ELR (cell line): ENCODE results near the gene NEK5.
A peak's percentile ranks its signal among the peaks of the same experiment; 100 is the strongest.
"Not testable (repeated sequence)": the region's sequence is repeated elsewhere in the genome, so short reads cannot be mapped to it uniquely, and the experiment has no call there.

ENCODE experiments used
- DNase-seq: peaks from one replicate; pipeline ENCODE4 v3.0.0-alpha.2; 2015; ENCODE audit warnings: low read depth

NEK5 gene

GRCh38 chr13:52128714-52129700, at the start of gene NEK5:
TSS of gene NEK5 (minus strand) at chr13:52129073. CDS start at chr13:52127482, 1,591 bp downstream.
- DNase-seq = peak; percentile 68

GRCh38 chr13:52177276-52177675, 48.4 kb upstream of the NEK5 start:
- DNase-seq = no peak

DNA sequence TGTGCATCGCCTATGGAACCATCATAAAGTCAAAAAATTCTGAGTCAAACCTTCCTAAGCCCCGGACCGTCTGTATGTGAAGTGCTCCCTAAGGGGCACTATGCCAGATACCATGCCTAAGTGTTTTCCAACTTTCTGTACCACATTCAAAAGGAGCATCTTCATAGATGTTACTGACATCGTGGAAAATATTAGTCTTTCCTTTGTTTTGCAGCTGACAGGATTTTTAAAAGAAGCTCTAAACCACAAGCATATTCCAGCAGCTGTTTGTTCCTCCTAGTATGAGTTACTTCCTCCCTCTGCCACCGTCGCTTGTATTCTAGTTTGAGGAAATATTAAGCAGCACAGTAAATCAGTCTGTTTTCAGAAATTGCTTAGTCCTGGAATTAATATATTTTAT, 45.1 kb upstream of the NEK5 start:
- not testable (repeated sequence) for DNase-seq

DNA sequence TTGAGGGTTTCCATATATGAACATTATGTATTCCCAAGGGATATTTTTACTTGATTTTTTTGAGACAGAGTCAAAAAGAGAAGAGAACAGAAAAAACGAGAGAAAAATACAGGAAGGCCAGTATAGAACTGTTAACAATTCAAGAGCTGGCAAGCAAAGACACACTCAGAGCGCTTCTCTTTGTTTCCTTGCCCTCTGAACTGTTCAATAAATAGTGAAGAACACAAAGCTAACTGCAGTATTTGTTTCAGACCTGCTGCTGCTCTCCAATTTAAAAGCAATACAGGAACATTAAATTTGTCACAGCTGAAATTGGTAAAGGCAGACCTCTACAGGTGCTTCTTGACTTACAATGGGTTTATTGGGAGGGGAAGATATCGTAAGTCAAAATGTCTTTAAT, 44.5 kb upstream of the NEK5 start:
- DNase-seq = no peak

DNA sequence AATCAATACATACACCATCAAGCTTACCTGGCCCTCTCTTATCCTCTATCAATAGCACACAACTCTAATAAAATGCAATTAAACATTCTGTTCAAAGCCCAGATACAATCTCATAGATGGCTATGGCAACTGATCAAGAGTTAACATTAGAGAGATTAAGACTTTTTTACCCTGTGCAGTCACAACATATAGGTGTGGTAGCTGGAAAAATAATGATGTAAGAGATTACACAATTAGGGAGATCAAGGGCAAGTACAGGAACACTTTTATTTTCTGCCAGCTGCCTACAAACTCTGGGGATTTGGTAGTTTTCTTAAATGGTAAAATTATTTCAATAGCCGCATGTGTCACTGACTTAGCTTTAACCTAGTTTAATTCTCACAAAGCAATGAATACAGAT, 42.8 kb upstream of the NEK5 start:
- not testable (repeated sequence) for DNase-seq

DNA sequence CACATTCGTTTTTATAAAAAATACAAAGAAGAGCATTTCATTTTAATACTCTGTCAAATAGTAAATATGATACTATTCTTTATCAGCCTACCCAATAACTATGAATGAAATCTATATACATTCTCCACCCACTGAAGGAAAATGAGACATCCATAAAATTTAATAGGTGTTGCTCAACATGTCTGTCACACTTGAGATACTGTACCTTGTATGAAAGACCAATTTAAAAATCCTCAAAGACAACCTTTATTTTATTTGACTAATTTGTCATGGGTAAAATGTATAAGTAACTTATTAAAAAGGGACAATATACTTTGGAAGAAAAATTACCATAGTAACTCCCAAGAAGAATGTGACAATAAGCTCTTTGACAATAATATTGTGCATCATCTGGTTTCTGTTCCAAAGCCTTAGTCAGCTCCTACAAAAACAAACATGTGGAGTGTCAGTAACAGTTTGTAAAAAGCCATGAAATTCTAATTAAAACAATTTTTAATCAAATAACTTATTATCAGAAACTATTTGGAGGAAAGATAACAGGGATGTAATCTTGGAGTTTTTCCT, 42.0 kb upstream of the NEK5 start:
- DNase-seq = not testable (repeated sequence)

DNA sequence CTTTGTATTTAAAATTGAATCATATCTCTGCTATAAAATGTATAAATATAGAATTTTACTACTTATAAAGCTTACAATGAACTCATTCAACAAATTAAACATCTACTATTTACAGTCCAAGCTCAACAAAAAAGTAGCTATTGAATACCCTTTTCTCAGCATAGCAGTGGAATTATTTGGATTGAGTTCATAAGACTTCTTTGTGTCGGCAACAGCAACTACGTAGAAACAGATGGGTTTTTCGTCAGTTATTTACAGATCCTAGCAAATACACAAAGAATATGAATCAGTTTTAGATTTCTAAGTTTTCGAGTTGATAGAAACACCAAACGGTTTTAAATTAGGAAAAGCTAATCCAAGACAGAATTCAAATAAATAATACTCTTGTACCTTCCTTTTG, 41.0 kb upstream of the NEK5 start:
- no peak for DNase-seq

DNA sequence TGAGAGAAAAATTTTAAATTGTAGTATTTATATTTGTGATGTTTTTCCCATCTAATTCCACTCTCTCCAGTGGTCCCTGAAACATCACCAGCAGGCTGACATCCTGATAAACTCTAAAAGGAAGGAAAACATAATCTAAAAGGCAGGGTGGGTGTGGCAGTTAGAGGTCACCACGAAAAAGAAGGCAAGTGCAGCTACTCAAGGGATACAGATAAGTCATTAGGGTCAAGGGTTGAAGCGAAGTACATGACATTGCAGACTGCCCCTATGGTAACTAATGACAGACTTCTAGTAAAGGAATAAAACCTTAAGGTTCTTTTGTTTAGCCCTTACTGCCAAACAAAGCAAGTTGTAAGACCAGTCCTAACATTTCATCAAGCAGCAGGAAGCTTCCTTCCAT, 36.5 kb upstream of the NEK5 start:
- no peak for DNase-seq

DNA sequence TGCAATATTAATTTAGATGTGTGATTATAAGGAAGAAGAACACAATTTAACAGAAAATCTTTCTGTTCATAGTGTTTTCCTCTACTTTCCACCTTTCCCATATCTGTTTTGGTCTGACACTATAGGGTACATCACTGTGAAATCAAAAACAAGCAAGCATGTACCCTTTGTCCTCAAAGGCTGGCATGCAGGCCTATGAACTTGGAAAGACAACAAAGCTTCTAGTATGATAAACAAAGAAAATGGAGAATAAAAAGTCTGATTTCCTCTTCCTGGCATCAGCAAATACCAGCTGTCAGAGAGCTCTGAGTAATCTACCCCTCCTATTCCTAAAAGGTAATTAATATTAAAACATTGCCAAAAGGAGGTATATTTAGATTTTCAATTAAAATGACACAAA, 36.1 kb upstream of the NEK5 start:
- DNase-seq = no peak

DNA sequence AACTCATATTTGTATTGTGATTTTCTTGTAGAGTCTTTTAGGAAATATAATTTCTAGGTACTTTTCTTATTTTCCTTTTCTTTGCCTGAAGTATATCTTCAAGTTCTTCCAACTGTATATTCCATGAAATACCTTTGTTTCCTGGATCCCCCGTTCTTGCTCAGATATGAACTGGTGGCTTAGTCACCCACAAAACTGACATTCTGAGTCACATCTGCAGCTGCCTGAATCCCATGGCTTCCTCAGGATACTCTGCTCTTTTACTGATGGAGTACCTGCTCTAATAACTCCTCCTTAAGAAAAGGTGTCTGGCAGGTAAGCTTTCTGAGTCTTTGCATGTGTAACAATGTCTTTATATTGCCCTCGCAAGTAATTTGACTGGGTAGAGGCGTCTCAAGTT, 35.0 kb upstream of the NEK5 start:
- DNase-seq = peak; percentile 39

- DNase-seq = peak; percentile 59
Measured at GRCh38 chr13:52162279-52163101, 33.6 kb upstream of the NEK5 start.

DNA sequence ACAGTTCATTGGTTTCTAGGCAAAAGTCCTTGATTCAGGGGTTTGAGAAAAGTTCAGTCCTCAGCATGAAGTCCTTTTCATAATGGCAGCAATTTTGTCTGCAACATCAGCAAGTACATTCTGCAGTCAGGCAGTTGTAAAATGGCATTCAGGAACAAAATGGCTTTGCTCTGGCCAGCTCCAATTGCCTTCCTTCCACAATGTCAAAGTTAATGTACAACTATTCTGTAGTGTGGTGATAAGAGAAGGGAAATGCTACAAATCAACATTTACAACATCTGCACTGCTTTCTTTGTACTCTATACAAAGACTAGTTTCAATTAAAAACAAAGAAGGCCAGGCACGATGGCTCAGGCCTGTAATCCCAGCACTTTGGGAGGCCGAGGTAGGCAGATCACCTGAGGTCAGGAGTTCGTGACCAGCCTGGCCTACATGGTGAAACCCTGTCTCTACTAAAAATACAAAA, 32.3 kb upstream of the NEK5 start:
- DNase-seq = no peak

GRCh38 chr13:52160506-52160905, 31.6 kb upstream of the NEK5 start:
- DNase-seq = no peak

GRCh38 chr13:52160053-52160452, 31.2 kb upstream of the NEK5 start:
- DNase-seq = no peak

DNA sequence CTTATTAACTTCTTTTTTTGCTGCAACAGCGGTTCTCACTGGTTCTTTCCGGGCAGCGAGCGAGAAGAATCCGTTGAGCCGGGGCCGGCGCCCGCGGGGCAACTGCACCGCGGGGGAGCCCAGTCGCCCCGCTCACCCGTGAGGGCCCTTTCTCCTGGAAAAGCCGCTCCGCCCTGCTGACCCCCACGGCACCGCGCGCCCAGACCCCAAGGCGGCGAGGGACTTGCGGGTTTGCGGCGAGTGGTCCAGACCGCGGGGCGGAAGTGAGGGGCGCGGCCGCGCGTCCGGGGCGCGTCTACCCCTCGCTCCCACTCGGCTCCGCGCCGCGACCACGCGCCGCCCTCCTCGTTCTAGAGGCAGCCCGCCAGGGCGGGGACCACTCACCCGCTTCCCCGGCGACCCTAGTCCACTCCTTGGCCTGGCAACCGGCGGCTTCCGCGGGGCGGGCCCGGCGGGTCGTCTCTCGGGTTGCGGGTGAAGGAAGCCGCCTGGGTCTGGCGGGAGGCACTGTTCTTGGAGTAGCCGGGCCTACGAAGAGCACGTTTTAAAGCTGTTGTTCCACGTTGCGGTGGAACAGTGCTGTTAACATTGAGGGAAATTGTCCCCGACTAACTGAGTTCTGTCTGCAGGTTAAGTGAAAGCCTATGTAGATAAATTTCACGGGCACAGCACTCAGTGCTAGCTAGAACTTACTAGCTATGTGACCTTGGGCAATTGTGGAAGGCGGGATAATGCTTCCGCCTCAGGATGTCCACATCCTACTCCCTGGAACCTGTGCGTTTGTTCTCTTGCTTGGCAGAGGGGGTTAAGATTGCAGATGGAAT, 30.5 kb upstream of the NEK5 start, which contains the start of gene NEK3:
TSS of gene NEK3 (minus strand) at position 439 of the 824 bp plus-strand sequence. CDS start 3,406 bp downstream, outside the sequence.
- DNase-seq = peak; percentile 73

DNA sequence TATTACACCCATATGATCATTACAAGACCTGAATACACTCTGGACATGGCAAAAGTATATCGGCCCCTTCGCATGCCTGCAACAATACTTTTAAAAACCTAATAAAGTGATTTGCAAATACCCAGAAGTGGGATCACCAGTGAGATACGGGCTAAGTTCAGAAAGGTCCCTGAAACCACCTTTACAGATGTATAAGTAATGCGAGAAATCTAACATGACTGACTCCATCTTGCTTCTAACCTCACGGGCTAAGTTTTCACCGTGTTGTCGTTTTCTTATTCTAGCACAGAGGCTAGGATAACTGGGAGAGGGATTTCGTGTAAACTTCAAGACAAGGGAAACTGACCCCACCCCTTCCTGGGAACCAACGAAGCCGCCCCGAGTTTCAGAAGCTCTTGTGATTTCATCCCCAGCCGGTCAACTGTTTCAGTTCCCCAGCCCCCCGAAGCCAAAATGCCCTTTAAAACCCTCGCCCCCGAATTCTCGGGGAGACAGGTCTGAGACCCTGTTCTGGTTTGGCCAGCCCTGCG, 29.8 kb upstream of the NEK5 start:
- peak; percentile 57 for DNase-seq

- no peak for DNase-seq
Measured at GRCh38 chr13:52156724-52157261, 27.9 kb upstream of the NEK5 start.

DNA sequence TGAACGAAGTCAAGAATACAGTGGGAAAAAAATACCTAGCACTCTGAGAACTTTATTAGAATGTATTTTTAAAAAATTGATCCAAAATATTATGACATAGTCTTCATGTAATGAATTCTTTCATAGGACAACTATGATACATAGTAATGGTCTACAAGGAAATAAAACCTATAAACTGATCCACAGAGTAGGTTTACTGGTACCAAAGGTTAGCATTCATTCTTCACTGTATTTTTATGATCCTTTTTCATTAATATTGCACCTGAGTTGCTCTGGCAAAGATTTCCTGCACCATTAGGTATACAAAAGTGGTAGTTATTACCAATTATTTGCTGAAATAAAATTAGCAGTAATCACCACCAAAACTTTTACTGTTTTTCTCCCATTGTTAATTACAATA, 26.3 kb upstream of the NEK5 start:
- DNase-seq = no peak

DNA sequence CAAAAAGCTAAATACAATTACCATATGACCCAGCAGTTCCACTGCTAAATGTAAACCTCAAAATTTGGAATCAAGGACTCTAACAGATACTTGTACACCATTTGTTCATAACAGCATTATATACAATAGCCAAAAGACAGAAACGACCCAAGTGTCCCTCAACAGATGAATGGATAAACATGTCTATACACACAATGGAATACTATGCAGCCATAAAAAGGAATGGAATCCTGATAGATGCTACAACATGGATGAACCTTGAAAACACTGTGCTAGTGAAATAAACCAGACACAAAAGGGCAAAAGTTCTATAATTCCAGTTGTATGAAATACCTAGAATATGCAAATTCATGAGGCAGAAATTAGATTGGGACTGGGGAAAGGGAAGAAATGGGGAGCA, 18.4 kb upstream of the NEK5 start:
- DNase-seq = no peak

DNA sequence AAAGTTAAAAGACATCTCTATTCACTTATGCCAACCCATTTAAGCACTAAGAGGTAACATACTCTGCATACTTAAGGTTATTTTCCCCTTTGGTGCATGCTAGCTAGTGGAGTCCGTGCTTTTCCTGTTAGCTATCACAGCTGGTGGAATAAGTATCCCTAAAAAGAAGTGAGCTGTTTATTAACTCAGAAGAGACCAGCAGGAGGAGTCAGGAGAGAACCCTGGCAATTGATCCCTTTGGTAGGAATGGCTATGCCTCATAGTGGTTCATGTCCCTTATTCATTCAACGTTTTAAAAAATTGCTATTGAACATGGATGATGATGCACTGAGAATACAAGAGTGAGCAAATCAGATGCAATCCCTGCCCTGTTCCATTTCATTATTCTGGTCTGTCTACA, 12.4 kb upstream of the NEK5 start:
- DNase-seq = peak; percentile 13

GRCh38 chr13:52137489-52137888, 8.6 kb upstream of the NEK5 start:
- no peak for DNase-seq
